GM06990 (cell line): ENCODE measurements around the gene GRIA3.

ENCODE experiments used
- DNase-seq: peaks from one replicate; pipeline ENCODE4 v3.0.0-alpha.2; 2011; ENCODE audit not compliant: insufficient read length; ENCODE audit errors: extremely low read depth
- H3K27me3 ChIP-seq: replicated peaks from 2 replicates; pipeline ENCODE4 v1.6.0; 2011; ENCODE audit warnings: low read length; ENCODE audit not compliant: control insufficient read depth, insufficient read depth
- H3K36me3 ChIP-seq: 2 replicates; pipeline ENCODE4 v1.5.1; 2011; ENCODE audit warnings: low read length; ENCODE audit not compliant: control insufficient read depth, insufficient read depth
- H3K4me3 ChIP-seq: replicated peaks from 2 replicates; pipeline ENCODE4 v1.5.1; 2011; ENCODE audit warnings: low read depth, mild to moderate bottlenecking, control low read depth, low read length
- TF ChIP-seq, protein P1 (sequence below): IDR thresholded peaks from 2 replicates; pipeline ENCODE4 v1.5.1; 2011; ENCODE audit warnings: low read length, control low read depth, mild to moderate bottlenecking, inconsistent platforms; ENCODE audit not compliant: insufficient read depth, poor library complexity, severe bottlenecking

GRIA3 gene

DNA sequence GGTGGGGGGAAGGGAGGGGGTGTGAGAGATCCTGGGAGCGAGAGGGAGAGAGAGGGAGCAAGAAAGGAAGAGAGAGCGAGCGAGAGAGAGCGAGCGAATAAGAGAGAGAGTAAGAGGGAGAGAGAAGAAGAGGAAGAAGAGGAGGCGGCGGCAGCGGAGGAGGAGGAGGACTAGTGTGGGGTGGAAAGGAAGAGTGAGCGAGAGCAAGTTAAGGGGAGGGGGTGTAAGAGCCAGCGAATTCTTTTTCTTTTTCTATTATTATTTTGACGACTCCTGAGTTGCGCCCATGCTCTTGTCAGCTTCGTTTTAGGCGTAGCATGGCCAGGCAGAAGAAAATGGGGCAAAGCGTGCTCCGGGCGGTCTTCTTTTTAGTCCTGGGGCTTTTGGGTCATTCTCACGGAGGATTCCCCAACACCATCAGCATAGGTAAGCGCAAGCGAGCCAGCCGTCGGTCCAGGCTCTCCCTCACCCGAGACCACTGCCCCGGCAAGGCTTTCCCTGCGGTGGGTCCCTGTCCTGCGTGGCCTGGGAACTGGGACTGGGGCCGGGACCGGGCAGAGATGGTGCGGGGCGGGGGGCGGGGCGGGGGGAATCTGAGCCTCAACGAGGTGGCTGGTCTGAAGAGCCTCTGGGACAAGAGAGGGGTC, at the start of gene GRIA3:
GRIA3 (plus strand) TSS at position 60 of the 647 bp plus-strand sequence; CDS start at position 318, 258 bp downstream.
- Histone ChIP-seq H3K36me3 (no peaks in the 10 kb centered on the region), H3K4me3 (peak within 1 kb of the TSS; percentile 24), H3K27me3 (no peaks in the 10 kb centered on the region; the same call in 1 of the 2 replicates)
- peak; percentile 20 for DNase-seq
- TF ChIP-seq, protein P1, sequence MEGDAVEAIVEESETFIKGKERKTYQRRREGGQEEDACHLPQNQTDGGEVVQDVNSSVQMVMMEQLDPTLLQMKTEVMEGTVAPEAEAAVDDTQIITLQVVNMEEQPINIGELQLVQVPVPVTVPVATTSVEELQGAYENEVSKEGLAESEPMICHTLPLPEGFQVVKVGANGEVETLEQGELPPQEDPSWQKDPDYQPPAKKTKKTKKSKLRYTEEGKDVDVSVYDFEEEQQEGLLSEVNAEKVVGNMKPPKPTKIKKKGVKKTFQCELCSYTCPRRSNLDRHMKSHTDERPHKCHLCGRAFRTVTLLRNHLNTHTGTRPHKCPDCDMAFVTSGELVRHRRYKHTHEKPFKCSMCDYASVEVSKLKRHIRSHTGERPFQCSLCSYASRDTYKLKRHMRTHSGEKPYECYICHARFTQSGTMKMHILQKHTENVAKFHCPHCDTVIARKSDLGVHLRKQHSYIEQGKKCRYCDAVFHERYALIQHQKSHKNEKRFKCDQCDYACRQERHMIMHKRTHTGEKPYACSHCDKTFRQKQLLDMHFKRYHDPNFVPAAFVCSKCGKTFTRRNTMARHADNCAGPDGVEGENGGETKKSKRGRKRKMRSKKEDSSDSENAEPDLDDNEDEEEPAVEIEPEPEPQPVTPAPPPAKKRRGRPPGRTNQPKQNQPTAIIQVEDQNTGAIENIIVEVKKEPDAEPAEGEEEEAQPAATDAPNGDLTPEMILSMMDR, result no peak

DNA sequence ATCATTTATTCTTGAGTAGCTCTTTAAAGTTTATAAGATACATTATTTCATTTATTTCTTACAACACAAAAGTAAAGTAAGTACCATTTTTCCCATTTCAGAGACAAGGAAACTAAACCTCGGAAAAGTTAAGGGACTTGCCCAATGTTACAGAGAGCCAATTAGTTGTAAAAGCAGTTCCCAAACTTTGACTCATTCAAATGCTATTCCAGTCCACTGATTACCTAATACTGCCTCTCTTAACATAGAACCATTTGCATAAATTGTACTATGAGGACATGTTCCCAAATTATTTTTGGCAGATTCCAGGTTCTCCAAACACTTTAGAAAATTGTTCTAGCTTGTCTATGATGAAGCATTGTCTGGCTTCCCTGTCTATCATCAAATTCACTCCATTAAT, 45.6 kb upstream of the GRIA3 start:
- Histone ChIP-seq H3K36me3 (no peaks in the 10 kb centered on the region), H3K27me3 (no peaks in the 10 kb centered on the region), H3K4me3 (no peak overlapping the region)
- TF ChIP-seq, protein P1, result no peak
- DNase-seq, result no peak

DNA sequence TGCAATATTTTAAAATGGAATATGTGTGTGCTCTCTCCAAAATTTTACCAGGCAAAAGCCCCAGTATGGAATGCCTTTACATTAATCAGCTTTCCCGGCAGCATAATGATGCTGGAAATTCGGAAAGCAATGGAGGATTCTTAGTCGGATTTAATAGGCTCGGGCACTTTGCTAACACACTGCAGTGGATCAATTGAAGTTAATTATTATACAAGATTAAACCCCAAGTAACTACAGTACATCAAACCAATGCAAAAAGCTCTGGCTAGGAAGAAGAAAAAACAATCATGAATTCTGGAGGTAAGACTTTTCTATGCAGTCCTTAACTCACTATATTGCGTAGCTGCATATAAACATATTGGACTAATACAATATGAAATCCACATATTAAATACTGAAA, 43.6 kb upstream of the GRIA3 start:
- no peak for DNase-seq
- Histone ChIP-seq H3K4me3 (no peak overlapping the region), H3K36me3 (no peaks in the 10 kb centered on the region), H3K27me3 (no peaks in the 10 kb centered on the region)
- TF ChIP-seq, protein P1, result no peak

DNA sequence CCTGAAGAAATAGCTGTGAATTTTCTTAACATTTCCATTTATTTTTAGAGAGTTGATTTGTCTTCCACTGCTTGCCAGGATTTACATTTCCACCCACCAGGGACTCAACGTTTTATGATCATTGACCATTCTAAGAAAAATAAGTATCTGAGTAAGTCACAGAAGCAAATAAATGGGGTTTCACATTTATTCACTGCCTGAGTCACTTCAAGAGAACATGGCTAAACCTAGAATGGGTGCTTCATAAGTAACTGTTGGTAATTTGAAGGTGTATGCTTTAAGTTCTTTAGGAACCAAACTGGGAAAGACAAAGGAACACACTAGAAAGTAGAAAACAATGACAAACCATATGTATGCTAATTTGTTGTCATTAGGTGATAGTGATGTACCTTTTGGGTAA, 43.2 kb upstream of the GRIA3 start:
- Histone ChIP-seq H3K4me3 (no peak overlapping the region), H3K36me3 (no peaks in the 10 kb centered on the region), H3K27me3 (no peaks in the 10 kb centered on the region)
- TF ChIP-seq, protein P1, result no peak
- no peak for DNase-seq

DNA sequence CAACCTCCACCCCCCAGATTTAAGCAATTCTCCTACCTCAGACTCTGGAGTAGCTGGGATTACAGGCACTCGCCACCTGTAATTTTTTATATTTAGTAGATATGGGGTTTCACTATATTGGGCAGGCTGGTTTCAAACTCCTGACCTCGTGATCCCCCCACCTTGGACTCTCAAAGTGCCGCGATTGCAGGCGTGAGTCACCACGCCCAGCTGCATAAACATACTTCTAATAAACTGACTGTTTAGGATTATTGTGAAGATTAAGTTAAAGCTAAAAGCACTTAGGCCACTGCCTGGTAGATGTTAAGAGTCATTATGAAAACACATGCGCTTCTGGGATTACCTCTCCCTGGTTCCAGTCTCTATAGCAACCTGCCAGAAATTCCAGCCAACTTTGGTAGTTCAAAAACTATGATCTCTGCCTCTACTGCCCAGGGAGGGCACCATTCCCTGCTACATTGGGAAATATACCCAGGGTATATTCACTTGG, 30.2 kb upstream of the GRIA3 start:
- DNase-seq, result no peak
- Histone ChIP-seq H3K36me3 (no peaks in the 10 kb centered on the region), H3K27me3 (no peaks in the 10 kb centered on the region), H3K4me3 (no peak overlapping the region)
- TF ChIP-seq, protein P1, result no peak
